HG02610 (cell line): ENCODE results near the gene TOMM40L.
A peak's percentile ranks its signal among the peaks of the same experiment; 100 is the strongest.

Experiments used
- ATAC-seq: cut with Tn5 transposase; IDR thresholded peaks from one replicate; pipeline ENCODE4 v1.9.1; 2021; ENCODE audit warnings: mild to moderate bottlenecking, moderate library complexity; ENCODE audit not compliant: unreplicated experiment

TOMM40L gene

DNA sequence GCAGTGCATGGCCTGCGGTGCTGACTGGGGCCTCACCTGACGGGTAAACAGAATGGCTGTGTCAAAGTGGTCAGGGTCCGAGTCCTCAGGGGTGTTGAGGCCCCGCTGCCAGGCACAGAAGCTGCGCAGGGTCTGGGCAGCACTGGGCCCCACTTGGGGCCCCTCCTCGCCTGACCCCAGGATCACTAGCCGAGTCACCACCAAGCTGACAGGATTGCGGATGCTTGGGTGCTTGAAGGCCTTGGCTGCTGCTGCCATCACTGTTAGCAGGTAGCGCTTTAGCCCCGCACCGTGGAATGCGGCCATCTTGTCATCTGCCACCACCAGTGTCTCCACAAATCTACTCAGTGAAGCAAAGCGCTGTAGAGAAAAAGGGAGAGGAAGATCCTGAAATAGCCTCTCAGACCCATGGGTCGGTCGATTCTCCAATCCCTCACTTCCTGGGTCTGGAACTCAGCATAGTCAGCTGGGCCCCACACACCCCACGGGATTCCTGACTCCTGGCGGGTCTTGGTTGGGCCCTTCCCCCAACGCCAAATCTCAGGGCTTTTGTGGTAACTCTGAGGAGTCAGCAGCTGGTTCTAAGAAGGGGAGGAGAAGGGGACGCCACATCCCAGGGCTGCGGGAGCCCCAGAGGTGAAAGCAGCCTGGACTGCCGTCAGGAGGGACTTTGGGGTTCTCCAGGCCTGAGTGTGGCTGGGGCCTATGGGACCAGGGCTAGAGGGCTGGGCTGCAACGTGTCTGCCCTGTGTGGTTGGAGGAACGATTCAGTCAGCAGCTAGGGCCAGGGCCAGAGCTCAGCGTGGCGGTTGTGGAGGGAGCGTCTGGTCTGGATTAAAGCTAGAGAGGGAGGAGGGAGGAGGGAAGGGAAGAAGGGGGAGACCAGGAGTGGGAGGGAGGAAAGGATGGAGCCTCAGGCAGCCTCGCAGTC, 29.1 kb upstream of the TOMM40L start:
- no peak for ATAC-seq

- ATAC-seq = no peak
Measured at GRCh38 chr1:161197560-161198193, 28.2 kb upstream of the TOMM40L start.

- no peak for ATAC-seq
Measured at GRCh38 chr1:161198194-161198896, 27.5 kb upstream of the TOMM40L start.

DNA sequence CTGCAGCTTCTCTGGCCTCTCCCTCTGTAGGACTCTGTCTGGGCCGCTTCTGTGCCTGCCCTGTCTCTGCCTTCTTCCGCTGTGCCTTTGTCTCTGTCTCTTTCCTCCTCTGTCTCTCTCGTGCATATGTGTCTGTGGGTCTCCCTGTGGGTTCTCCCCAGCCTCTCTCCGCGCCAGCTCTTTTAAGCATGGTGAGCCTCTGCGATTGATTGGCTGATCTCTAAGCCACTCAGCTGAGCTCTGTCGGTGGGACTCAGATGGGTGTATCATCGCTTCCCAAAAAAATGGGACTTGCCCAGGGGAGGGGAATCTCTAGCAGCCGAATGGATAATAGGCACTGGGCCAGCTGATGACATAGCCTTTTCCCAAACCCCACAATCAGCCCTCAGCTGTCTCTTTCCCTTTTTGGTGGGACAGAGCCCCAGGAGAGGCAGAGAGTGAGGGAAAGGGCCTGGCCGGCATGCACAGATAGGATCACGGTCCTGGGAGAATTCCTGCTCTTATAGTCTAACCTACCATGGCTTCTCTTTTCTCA, 26.9 kb upstream of the TOMM40L start, which contains the start of gene ADAMTS4:
TSS of gene ADAMTS4 (minus strand) at position 158 of the 535 bp plus-strand sequence. CDS start 427 bp downstream, outside the sequence.
- ATAC-seq = no peak

GRCh38 chr1:161199506-161200139, 26.2 kb upstream of the TOMM40L start:
- no peak for ATAC-seq

DNA sequence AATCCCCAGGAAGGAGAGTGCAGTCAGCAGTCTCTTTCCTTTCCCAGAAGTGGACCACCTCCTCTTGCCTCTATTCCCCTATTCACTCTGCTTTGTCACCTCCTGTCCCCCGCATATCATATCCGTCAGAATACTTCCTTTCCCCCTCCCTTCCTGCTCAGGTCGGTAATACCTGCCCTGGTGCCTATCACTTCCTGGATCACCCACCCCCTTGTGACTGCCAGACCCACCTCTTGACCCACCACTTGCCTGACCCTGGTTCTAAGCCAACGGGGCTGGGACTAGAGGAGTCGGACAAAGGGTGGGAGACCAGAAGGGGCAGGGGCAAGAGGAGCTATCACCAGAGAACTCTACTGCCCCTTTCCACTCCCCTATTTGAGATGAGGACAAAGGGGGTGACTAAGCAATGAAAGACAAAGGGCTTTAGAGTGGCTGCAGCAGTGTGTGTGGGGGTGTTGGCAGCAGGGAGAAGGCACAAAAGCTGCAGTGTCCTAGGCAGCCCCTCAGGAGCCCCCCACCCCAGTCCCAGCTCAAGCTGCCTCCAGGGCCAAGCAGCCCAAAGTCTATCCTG, 25.4 kb upstream of the TOMM40L start:
- no peak for ATAC-seq

GRCh38 chr1:161200992-161201835, 24.6 kb upstream of the TOMM40L start:
- no peak for ATAC-seq

GRCh38 chr1:161201836-161202712, 23.8 kb upstream of the TOMM40L start, which contains the start of gene NDUFS2:
TSS of gene NDUFS2 (plus strand) at chr1:161202367. CDS start at chr1:161202386, 19 bp downstream.
- peak; percentile 96 for ATAC-seq

DNA sequence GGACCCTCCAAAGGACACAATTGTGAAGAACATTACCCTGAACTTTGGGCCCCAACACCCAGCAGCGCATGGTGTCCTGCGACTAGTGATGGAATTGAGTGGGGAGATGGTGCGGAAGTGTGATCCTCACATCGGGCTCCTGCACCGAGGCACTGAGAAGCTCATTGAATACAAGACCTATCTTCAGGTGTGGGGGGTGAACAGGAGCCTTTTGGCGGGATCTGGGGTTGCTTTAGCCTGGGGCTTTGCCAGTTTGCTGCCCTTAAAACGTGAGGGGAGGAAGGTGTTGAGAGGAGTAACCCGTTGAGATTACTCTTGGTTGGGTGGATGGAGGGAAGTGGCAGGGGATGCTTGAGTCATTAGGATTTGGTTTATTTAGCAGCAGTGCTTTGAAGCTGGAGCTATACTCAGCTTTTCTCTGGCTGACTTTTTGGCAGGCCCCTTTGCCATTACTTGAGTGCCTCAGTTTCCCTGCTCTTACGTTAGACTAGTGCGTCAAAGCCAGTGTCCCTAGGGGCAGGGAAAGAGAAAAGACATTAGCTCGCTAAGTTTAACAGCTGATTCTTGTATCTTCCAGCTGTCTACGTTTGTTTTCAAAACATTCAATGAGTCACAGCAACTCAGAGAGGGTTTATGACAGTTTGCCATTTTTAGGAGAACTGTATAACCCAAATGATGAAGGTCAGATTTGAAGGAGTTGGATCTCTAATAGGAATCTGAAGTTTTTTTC, 19.3 kb upstream of the TOMM40L start:
- ATAC-seq = no peak

DNA sequence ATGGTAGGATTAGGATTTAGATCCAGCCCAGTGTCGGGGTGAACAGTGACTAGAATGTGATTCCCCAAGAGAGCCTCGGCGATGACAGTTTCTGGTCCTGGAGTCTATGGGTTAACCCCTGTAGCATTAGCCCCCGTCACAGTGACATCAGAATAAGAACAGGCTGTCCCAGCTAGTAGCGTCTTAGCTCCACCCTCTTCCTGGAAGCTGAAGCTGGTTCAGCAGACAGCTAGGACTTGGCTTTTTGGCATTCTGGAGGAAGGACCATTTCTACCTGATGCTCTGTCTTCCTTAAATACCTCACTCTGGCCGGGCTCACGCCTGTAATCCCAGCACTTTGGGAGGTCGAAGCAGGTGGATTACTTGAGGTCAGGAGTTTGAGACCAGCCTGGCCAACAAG, 18.7 kb upstream of the TOMM40L start:
- ATAC-seq = no peak

GRCh38 chr1:161209790-161210409, 16.0 kb upstream of the TOMM40L start:
- peak; percentile 66 for ATAC-seq

GRCh38 chr1:161214369-161214768, 11.5 kb upstream of the TOMM40L start:
- no peak for ATAC-seq

DNA sequence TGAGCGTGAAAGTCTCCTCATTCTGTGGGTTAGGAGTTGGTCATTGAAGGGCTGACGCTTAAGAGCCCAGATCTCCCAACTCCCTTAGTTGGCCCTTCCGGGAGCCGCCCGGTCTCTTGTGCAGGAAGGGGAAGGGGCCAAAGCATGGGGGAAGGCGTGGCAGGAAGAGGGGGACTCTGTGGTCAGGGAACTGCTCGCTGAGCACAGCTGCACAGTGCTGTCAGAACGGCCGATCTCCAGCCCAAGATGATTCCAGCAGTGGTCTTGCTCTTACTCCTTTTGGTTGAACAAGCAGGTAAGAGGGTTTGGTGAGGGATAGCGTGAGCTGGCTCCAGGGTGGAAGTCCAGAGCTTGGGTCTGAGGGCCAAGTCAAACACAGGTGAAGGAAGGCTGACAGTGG, 10.8 kb upstream of the TOMM40L start, which contains the start of gene FCER1G:
TSS of gene FCER1G (plus strand) at position 220 of the 400 bp plus-strand sequence. CDS start at position 247, 27 bp downstream.
- no peak for ATAC-seq

- ATAC-seq = peak; percentile 78
Measured at GRCh38 chr1:161216945-161217712, 8.7 kb upstream of the TOMM40L start.

DNA sequence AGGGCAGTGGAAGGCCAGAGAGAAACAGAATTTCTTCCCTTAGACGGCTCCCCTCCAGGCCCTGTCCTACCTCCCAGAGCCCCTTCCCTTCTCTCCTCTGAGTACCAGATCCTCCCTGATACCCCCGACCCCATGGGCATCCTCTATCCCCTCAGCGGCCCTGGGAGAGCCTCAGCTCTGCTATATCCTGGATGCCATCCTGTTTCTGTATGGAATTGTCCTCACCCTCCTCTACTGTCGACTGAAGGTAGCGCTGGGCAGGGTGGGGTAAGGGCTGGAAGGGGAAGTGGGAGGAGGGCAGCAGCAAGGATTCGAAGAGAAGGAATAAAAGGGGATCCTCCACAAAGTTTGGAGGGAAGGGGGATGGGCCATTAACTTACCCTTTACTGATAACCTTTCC, 8.0 kb upstream of the TOMM40L start:
- ATAC-seq = no peak
